ENCODE measurements around the gene PLXNA4. TPM values are rescaled to one million over a fixed set of nuclear protein-coding genes. Genes with fewer than 3 reads are reported as not detected.

The PLXNA4 gene
- total RNA-seq, 1 donor from 2014 or later: 13.6 TPM

- DNase-seq (ENCODE audit: extremely low spot score, unreplicated experiment): no peak
- no peaks in the 10 kb centered on the region for H3K9me3 Mint-ChIP-seq
- no peaks in the 10 kb centered on the region for H3K36me3 Mint-ChIP-seq
- H3K27ac Mint-ChIP-seq: no peak overlapping the region
- H3K4me1 Mint-ChIP-seq (ENCODE audit: unreplicated experiment): peaks cover 19% of the 10 kb centered on the region
- no peak for TF ChIP-seq CTCF (conservative IDR thresholded peaks at IDR 0.05)
- H3K27me3 Mint-ChIP-seq: peaks cover 12% of the 10 kb centered on the region
- H3K4me3 Mint-ChIP-seq: no peak overlapping the region
Measured at GRCh38 chr7:132280335-132280734, 295.9 kb downstream of the PLXNA4 start.

GRCh38 chr7:132279718-132280117 is 296.6 kb downstream of the PLXNA4 start:
- Mint-ChIP-seq H3K4me1 (ENCODE audit: unreplicated experiment) (peaks cover 19% of the 10 kb centered on the region), H3K9me3 (no peaks in the 10 kb centered on the region), H3K27ac (no peak overlapping the region), H3K4me3 (no peak overlapping the region), H3K36me3 (no peaks in the 10 kb centered on the region), H3K27me3 (peaks cover 14% of the 10 kb centered on the region)
- no peak for DNase-seq (ENCODE audit: extremely low spot score, unreplicated experiment)
- TF ChIP-seq CTCF (conservative IDR thresholded peaks at IDR 0.05): no peak

- Mint-ChIP-seq H3K9me3 (no peaks in the 10 kb centered on the region), H3K36me3 (no peaks in the 10 kb centered on the region), H3K27me3 (peaks cover 23% of the 10 kb centered on the region), H3K27ac (no peak overlapping the region), H3K4me3 (no peak overlapping the region), H3K4me1 (ENCODE audit: unreplicated experiment) (peaks cover 19% of the 10 kb centered on the region)
- no peak for DNase-seq (ENCODE audit: extremely low spot score, unreplicated experiment)
- TF ChIP-seq CTCF (conservative IDR thresholded peaks at IDR 0.05): no peak
Measured at GRCh38 chr7:132276976-132277725, 299.1 kb downstream of the PLXNA4 start.

GRCh38 chr7:132276234-132276630 is 300.0 kb downstream of the PLXNA4 start:
- Mint-ChIP-seq H3K27ac (no peak overlapping the region), H3K4me3 (no peak overlapping the region), H3K9me3 (no peaks in the 10 kb centered on the region), H3K36me3 (no peaks in the 10 kb centered on the region), H3K4me1 (ENCODE audit: unreplicated experiment) (peaks cover 19% of the 10 kb centered on the region), H3K27me3 (peaks cover 28% of the 10 kb centered on the region)
- no peak for DNase-seq (ENCODE audit: extremely low spot score, unreplicated experiment)
- no peak for TF ChIP-seq CTCF (conservative IDR thresholded peaks at IDR 0.05)

GRCh38 chr7:132275416-132276233 is 300.6 kb downstream of the PLXNA4 start:
- peaks cover 28% of the 10 kb centered on the region for H3K27me3 Mint-ChIP-seq
- no peak for DNase-seq (ENCODE audit: extremely low spot score, unreplicated experiment)
- TF ChIP-seq CTCF (conservative IDR thresholded peaks at IDR 0.05): no peak
- no peaks in the 10 kb centered on the region for H3K9me3 Mint-ChIP-seq
- H3K4me3 Mint-ChIP-seq: no peak overlapping the region
- no peaks in the 10 kb centered on the region for H3K36me3 Mint-ChIP-seq
- no peak overlapping the region for H3K27ac Mint-ChIP-seq
- peaks cover 19% of the 10 kb centered on the region for H3K4me1 Mint-ChIP-seq (ENCODE audit: unreplicated experiment)

Measured in type B pancreatic cell (in vitro differentiated cells).